H1 (cell line): ENCODE data around the gene ARF3. TPM values are rescaled to one million over a fixed set of nuclear protein-coding genes. Genes with fewer than 3 reads are reported as not detected.

Source experiments
- CTCF ChIA-PET: fragments of 300-600 bp; sonication (Branson Sonifier 250); formaldehyde crosslinking; loops from one replicate; lab custom pipeline; 2021; ENCODE audit not compliant: partially characterized antibody; lab: Charles Lee
- POLR2A ChIA-PET: fragments of 300-600 bp; sonication (Branson Sonifier 250); formaldehyde crosslinking; loops from one replicate; lab custom pipeline; 2021; ENCODE audit warnings: inconsistent platforms; ENCODE audit not compliant: partially characterized antibody; lab: Charles Lee
- DNase-seq, 2 experiments: peaks; one replicate each; pipeline versions ENCODE4 v3.0.0 to v3.0.0-alpha.2; 2010 to 2022; ENCODE audit warnings: low spot score in 2 of 2, low read depth in 1 of 2, mixed read lengths in 1 of 2
- FAIRE-seq: peaks from 2 replicates; lab custom pipeline; 2011; peaks lifted over from hg19 to GRCh38; lab: Jason Lieb, UNC
- H2AFZ ChIP-seq: 2 replicates; pipeline ENCODE4 v1.8.1; 2012; ENCODE audit warnings: low read length, inconsistent platforms
- H2AK5ac ChIP-seq: 2 replicates; pipeline ENCODE4 v1.6.1; 2013; ENCODE audit warnings: low read depth, low read length
- H2BK120ac ChIP-seq: replicated peaks from 2 replicates; pipeline ENCODE3; 2013; ENCODE audit warnings: low read depth, low read length, inconsistent platforms
- H2BK12ac ChIP-seq: 2 replicates; pipeline ENCODE4 v1.6.1; 2013; ENCODE audit warnings: low read depth, low read length
- H2BK15ac ChIP-seq: 2 replicates; pipeline ENCODE4 v1.6.1; 2013; ENCODE audit warnings: low read length
- H2BK20ac ChIP-seq: 2 replicates; pipeline ENCODE4 v1.6.1; 2013; ENCODE audit warnings: low read length
- H2BK5ac ChIP-seq: 2 replicates; pipeline ENCODE4 v1.6.1; 2013; ENCODE audit warnings: low read depth, low read length
- H3K14ac ChIP-seq: 2 replicates; pipeline ENCODE4 v1.6.1; 2013; ENCODE audit warnings: inconsistent platforms; ENCODE audit not compliant: insufficient read length
- H3K18ac ChIP-seq: 2 replicates; pipeline ENCODE4 v1.6.1; 2013; ENCODE audit warnings: low read length; ENCODE audit errors: extremely low read depth
- H3K23ac ChIP-seq: 2 replicates; pipeline ENCODE4 v1.6.1; 2013; ENCODE audit warnings: inconsistent platforms; ENCODE audit not compliant: insufficient read length
- H3K23me2 ChIP-seq: 2 replicates; pipeline ENCODE4 v1.6.1; 2013; ENCODE audit warnings: low read depth, low read length
- H3K27ac ChIP-seq: 2 replicates; pipeline ENCODE4 v1.6.1; 2011; ENCODE audit warnings: low read depth, low read length, inconsistent platforms
- H3K27me3 ChIP-seq, 4 experiments: replicated peaks in 1 of 4; 1 replicate in 1 of 4; 2 replicates in 3 of 4; pipeline versions ENCODE4 v1.6.1 to v1.8.1; 2011 to 2013; ENCODE audit warnings: low read length in 3 of 4, mild to moderate bottlenecking in 3 of 4, inconsistent platforms in 2 of 4, mixed read lengths in 2 of 4, moderate library complexity in 1 of 4; ENCODE audit not compliant: control insufficient read depth in 3 of 4, insufficient read depth in 3 of 4; ENCODE audit errors: extremely low read depth in 1 of 4
- H3K36me3 ChIP-seq, 4 experiments: 2 replicates each; pipeline versions ENCODE4 v1.6.1 to v1.8.1; 2011 to 2013; ENCODE audit warnings: mild to moderate bottlenecking in 4 of 4, low read length in 3 of 4, moderate library complexity in 2 of 4, control low read depth in 1 of 4, inconsistent platforms in 1 of 4; ENCODE audit not compliant: insufficient read depth in 4 of 4, control insufficient read depth in 2 of 4
- H3K4ac ChIP-seq: replicated peaks from 2 replicates; pipeline ENCODE3; 2013; ENCODE audit warnings: low read length, low read depth, mixed read lengths, inconsistent platforms; ENCODE audit not compliant: insufficient read length
- H3K4me1 ChIP-seq, 4 experiments: replicated peaks in 1 of 4; 1 replicate in 1 of 4; 2 replicates in 3 of 4; pipeline versions ENCODE4 v1.6.1 to v1.8.1; 2011 to 2013; ENCODE audit warnings: low read length in 3 of 4, inconsistent platforms in 2 of 4, mixed read lengths in 1 of 4; ENCODE audit not compliant: insufficient read depth in 4 of 4, control insufficient read depth in 3 of 4
- H3K4me2 ChIP-seq, 2 experiments: 2 replicates each; pipeline versions ENCODE4 v1.6.1 to v1.8.1; 2011 to 2013; ENCODE audit warnings: low read depth in 2 of 2, low read length in 2 of 2, control low read depth in 1 of 2, inconsistent platforms in 1 of 2, mild to moderate bottlenecking in 1 of 2; ENCODE audit not compliant: insufficient read depth in 1 of 2
- H3K4me3 ChIP-seq, 4 experiments: fragments of 200-600, 300-600 bp in 1 of 4; sonication (generic), shearing (Covaris generic), sonication (Bioruptor Twin) in 1 of 4; 2 replicates each; pipeline versions ENCODE4 v1.5.1 to v1.8.1; 2011 to 2016; ENCODE audit warnings: low read length in 4 of 4, low read depth in 3 of 4, control low read depth in 2 of 4, inconsistent platforms in 2 of 4, mild to moderate bottlenecking in 2 of 4, mixed read lengths in 1 of 4, moderate library complexity in 1 of 4; ENCODE audit not compliant: insufficient read depth in 2 of 4; ENCODE audit errors: extremely low read depth in 1 of 4
- H3K56ac ChIP-seq: replicated peaks from 2 replicates; pipeline ENCODE3; 2013; ENCODE audit warnings: low read depth, mild to moderate bottlenecking, mixed read lengths, low read length, inconsistent platforms; ENCODE audit not compliant: insufficient read length
- H3K79me1 ChIP-seq: 2 replicates; pipeline ENCODE4 v1.6.1; 2013; ENCODE audit warnings: low read depth, low read length, control low read depth
- H3K79me2 ChIP-seq, 2 experiments: 2 replicates each; pipeline versions ENCODE4 v1.6.1 to v1.8.1; 2012 to 2013; ENCODE audit warnings: low read length in 2 of 2, mild to moderate bottlenecking in 2 of 2, inconsistent platforms in 1 of 2; ENCODE audit not compliant: insufficient read depth in 2 of 2, control insufficient read depth in 1 of 2
- H3K9ac ChIP-seq, 4 experiments: replicated peaks in 1 of 4; 1 replicate in 1 of 4; 2 replicates in 3 of 4; pipeline versions ENCODE4 v1.6.1 to v1.8.1; 2011 to 2013; ENCODE audit warnings: low read depth in 3 of 4, low read length in 3 of 4, control low read depth in 2 of 4, mild to moderate bottlenecking in 2 of 4, moderate library complexity in 2 of 4, inconsistent platforms in 1 of 4; ENCODE audit errors: extremely low read depth in 1 of 4
- H3K9me3 ChIP-seq, 2 experiments: 2 replicates each; pipeline versions ENCODE4 v1.6.1 to v1.8.1; 2012 to 2013; ENCODE audit warnings: mild to moderate bottlenecking in 2 of 2, moderate library complexity in 2 of 2, control low read depth in 1 of 2, inconsistent platforms in 1 of 2, low read depth in 1 of 2, low read length in 1 of 2, mixed read lengths in 1 of 2; ENCODE audit not compliant: insufficient read depth in 2 of 2
- H4K20me1 ChIP-seq, 2 experiments: replicated peaks in 1 of 2; 2 replicates each; pipeline versions ENCODE3 to v1.8.1; 2011 to 2013; ENCODE audit warnings: inconsistent platforms in 2 of 2, low read length in 2 of 2, mild to moderate bottlenecking in 1 of 2; ENCODE audit not compliant: insufficient read depth in 2 of 2, control insufficient read depth in 1 of 2
- H4K5ac ChIP-seq: 2 replicates; pipeline ENCODE4 v1.6.1; 2013; ENCODE audit warnings: low read length, low read depth, mixed read lengths, inconsistent platforms; ENCODE audit not compliant: insufficient read length
- H4K8ac ChIP-seq: 2 replicates; pipeline ENCODE4 v1.8.0; 2013; ENCODE audit warnings: mild to moderate bottlenecking, moderate library complexity, low read length, inconsistent platforms; ENCODE audit not compliant: insufficient read depth; ENCODE audit errors: extremely low read depth
- H4K91ac ChIP-seq: replicated peaks from 2 replicates; pipeline ENCODE3; 2013; ENCODE audit warnings: low read length, mixed read lengths, inconsistent platforms; ENCODE audit not compliant: insufficient read length
- CBX8 ChIP-seq: fragments of 300-800, 300-1000 bp; sonication (generic); IDR thresholded peaks from 2 replicates; pipeline ENCODE4 v1.7.1; 2016; ENCODE audit warnings: low read depth, low read length, borderline replicate concordance
- CEBPB ChIP-seq: IDR thresholded peaks from 2 replicates; pipeline ENCODE4 v1.6.1; 2012; ENCODE audit warnings: low read depth, low read length
- CTBP2 ChIP-seq: IDR thresholded peaks from 2 replicates; pipeline ENCODE4 v1.7.0; 2011; ENCODE audit warnings: borderline replicate concordance, mild to moderate bottlenecking, moderate library complexity, mixed read lengths, low read length; ENCODE audit not compliant: insufficient read depth, insufficient read length
- JUND ChIP-seq: IDR thresholded peaks from 2 replicates; pipeline ENCODE4 v1.6.1; 2011; ENCODE audit warnings: mild to moderate bottlenecking, improper control_type of control experiment, low read length
- KDM1A ChIP-seq: fragments of 200-600, 300-600 bp; sonication (generic); IDR thresholded peaks from 2 replicates; pipeline ENCODE4 v1.7.1; 2016; ENCODE audit warnings: mild to moderate bottlenecking, low read length, borderline replicate concordance
- KDM4A ChIP-seq: IDR thresholded peaks from one replicate; pipeline ENCODE4 v1.7.1; 2012; ENCODE audit warnings: low read depth, mild to moderate bottlenecking, moderate library complexity, low read length, inconsistent platforms; ENCODE audit not compliant: severe bottlenecking
- NANOG ChIP-seq: IDR thresholded peaks from 2 replicates; pipeline ENCODE4 v1.6.1; 2011; ENCODE audit warnings: low read length, low read depth, mild to moderate bottlenecking, inconsistent platforms; ENCODE audit not compliant: insufficient read depth, poor library complexity, severe bottlenecking
- SAP30 ChIP-seq: fragments of 300-600 bp; sonication (generic); IDR thresholded peaks from 2 replicates; pipeline ENCODE4 v1.7.1; 2012; ENCODE audit warnings: low read length, moderate library complexity, mild to moderate bottlenecking, inconsistent platforms; ENCODE audit not compliant: insufficient read depth, insufficient replicate concordance
- SIN3A ChIP-seq, 2 experiments: IDR thresholded peaks in 1 of 2; conservative IDR thresholded peaks in 1 of 2; 2 replicates each; pipeline ENCODE4 v1.6.1; 2011 to 2012; ENCODE audit warnings: low read length in 2 of 2, improper control_type of control experiment in 1 of 2, low read depth in 1 of 2, mild to moderate bottlenecking in 1 of 2
- SP4 ChIP-seq: IDR thresholded peaks from 2 replicates; pipeline ENCODE4 v1.6.1; 2012; ENCODE audit warnings: low read length, inconsistent platforms
- ZNF274 ChIP-seq: IDR thresholded peaks from 2 replicates; pipeline ENCODE4 v1.7.0; 2012; ENCODE audit warnings: low read length, borderline replicate concordance; ENCODE audit errors: extremely low read depth
- WGBS, 2 experiments: shearing (Covaris generic) in 1 of 2; methylation state at CpG; one replicate each; pipeline versions ENCODE4 v1.1.6 to v1.1.7; 2013 to 2015; ENCODE audit warnings: low lambda C conversion rate in 2 of 2, mixed read lengths in 2 of 2, inconsistent platforms in 1 of 2, low coverage in 1 of 2, missing lambda C conversion rate in 1 of 2; ENCODE audit not compliant: insufficient replicate concordance in 2 of 2, insufficient coverage in 1 of 2, insufficient read length in 1 of 2; ENCODE audit errors: extremely low coverage in 1 of 2, missing lambda C conversion rate in 1 of 2; 5-methylcytosine and 5-hydroxymethylcytosine counted together
- polyA plus RNA-seq, 7 experiments: library from polyadenylated mRNA; depleted of rRNA in 3 of 7; stranded (reverse) in 5 of 7; unstranded in 2 of 7; fragments of >200 nt in 5 of 7; fragments of 200-250 nt in 2 of 7; gene quantifications; 1 replicate in 5 of 7; 2 replicates in 1 of 7; 4 replicates in 1 of 7; pipeline versions ENCODE4 v1.2.1 to v1.2.3, GENCODE V29; 2011 to 2013; ENCODE audit warnings: missing spikeins in 2 of 7, mixed read lengths in 2 of 7
- total RNA-seq: library from RNA; stranded (reverse); fragmentation: NEBNext Ultra II Directional; extraction: Animal tissue kit (Norgen Biotek cat#: 25700); gene quantifications from 2 replicates; pipeline ENCODE4 v1.2.1, GENCODE V29; 2021
- TF ChIP-seq, protein P1 (sequence below): IDR thresholded peaks from 2 replicates; pipeline ENCODE4 v1.6.1; 2011; ENCODE audit warnings: low read depth, mild to moderate bottlenecking, low read length; ENCODE audit not compliant: insufficient read depth

ARF3 gene
- total and polyA plus RNA-seq, 2 of the 8 experiments (the other 6 are each of a cell fraction or from before 2014, with no cell fraction given): 231 to 250 TPM

DNA sequence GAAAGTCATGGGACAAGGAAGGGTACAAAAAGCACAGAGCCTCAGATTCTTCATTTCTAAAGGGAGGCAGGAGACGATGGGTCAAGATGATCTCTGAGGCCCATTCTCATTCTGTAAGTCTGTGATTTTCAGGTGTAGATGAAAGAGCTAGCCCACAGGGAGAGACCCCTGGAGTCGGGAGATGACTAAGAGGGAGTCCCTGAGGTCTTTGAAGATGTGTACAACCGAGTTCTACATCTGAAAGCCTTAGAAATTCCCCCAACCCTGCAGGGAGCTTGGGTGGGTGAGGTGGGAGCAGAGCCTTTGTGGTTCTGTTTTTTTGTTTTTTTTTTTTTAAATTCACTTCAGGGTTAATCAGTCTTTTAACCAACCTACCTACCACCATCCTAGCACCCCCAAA is 11.2 kb upstream of the ARF3 start:
- Histone ChIP-seq H4K91ac (no peak overlapping the region), H4K5ac (no peak overlapping the region), H4K8ac (no peak overlapping the region), H2BK20ac (0 out of 2 replicates have a peak overlapping the region, but pooled peaks have one; percentile 6), H3K23me2 (peaks cover 7% of the 10 kb centered on the region), H3K14ac (no peak overlapping the region), H3K4me1 (peaks cover 39 to 56% (median 46%) of the 10 kb centered on the region in 4 experiments), H3K9me3 (no peaks in the 10 kb centered on the region), H2BK15ac (peak overlapping the region; percentile 20; the same call in 1 of the 2 replicates), H3K18ac (no peak overlapping the region; the same call in 1 of the 2 replicates), H3K79me2 (no peaks in the 10 kb centered on the region), H3K27me3 (peaks cover 40 to 67% (median 65%) of the 10 kb centered on the region in 4 experiments), H2AK5ac (no peak overlapping the region), H2BK5ac (no peak overlapping the region), H2BK120ac (no peak overlapping the region), H3K9ac (no peak overlapping the region), H3K36me3 (no peaks in the 10 kb centered on the region; a peak in 1 of 8 replicates), H3K4me3 (peak overlapping the region in 1 of 4 experiments; percentile 56; a peak in 2 of 8 replicates), H2BK12ac (0 out of 2 replicates have a peak overlapping the region, but pooled peaks have one; percentile 86), H4K20me1 (peaks cover 0 to 10% of the 10 kb centered on the region in 2 experiments), H3K79me1 (no peaks in the 10 kb centered on the region), H3K27ac (no peak overlapping the region), H3K4me2 (peak overlapping the region; percentile 87 to 96; a peak in 3 of 4 replicates), H3K23ac (no peak overlapping the region), H3K4ac (no peak overlapping the region), H2AFZ (no peak overlapping the region), H3K56ac (no peak overlapping the region)
- 10% methylated on average over 3 of the region's 3 CpGs; no CpG with 5 or more reads in 1 of the 2 experiments for WGBS, 2 experiments
- CTCF ChIA-PET: interaction anchor here (1.0 to 40.8 kb wide), 14 partner anchors 8 to 157 kb away, joined by 3 to 1336 read pairs (median 5); partner anchors contain the start of genes ARF3, DDN and WNT1
- POLR2A ChIA-PET: interaction anchor here (0.7 to 6.9 kb wide), 11 partner anchors 11 to 162 kb away, joined by 3 to 65 read pairs (median 4); partner anchors contain the start of genes ARF3, CACNB3, DDN and FKBP11
- FAIRE-seq: no peak
- DNase-seq: no peak
- TF ChIP-seq, protein P1, sequence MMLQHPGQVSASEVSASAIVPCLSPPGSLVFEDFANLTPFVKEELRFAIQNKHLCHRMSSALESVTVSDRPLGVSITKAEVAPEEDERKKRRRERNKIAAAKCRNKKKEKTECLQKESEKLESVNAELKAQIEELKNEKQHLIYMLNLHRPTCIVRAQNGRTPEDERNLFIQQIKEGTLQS: no peak
- no peak for TF ChIP-seq CEBPB
- no peak for TF ChIP-seq CBX8
- no peak for TF ChIP-seq SP4
- no peak for TF ChIP-seq ZNF274
- no peak for TF ChIP-seq NANOG
- TF ChIP-seq KDM4A: no peak
- TF ChIP-seq SIN3A (conservative IDR thresholded peaks at IDR 0.05 in 1 of 2, IDR thresholded peaks at IDR 0.05 in 1 of 2; ENCODE audit: low read depth in 1 of 2, low read length in 2 of 2): no peak
- no peak for TF ChIP-seq CTBP2
- no peak for TF ChIP-seq JUND
- TF ChIP-seq KDM1A: no peak
- TF ChIP-seq SAP30: no peak
